A549 (cell line): Measurements from ENCODE around the gene HBG1. TPM values are rescaled to one million over a fixed set of nuclear protein-coding genes. Genes with fewer than 3 reads are reported as not detected.

Source experiments
- ATAC-seq, 2 experiments: fragments of 200-7000 bp in 1 of 2; fragments of >200 bp in 1 of 2; cut with Nextera tagmentation in 1 of 2; cut with Tn5 transposase in 1 of 2; 3 replicates each; pipeline versions ENCODE4 v1.8.0 to v1.9.1; 2018 to 2020; ENCODE audit warnings: mild to moderate bottlenecking in 1 of 2, moderate library complexity in 1 of 2
- CTCF ChIA-PET: fragments of 300-600 bp; sonication (Branson Sonifier 250); formaldehyde crosslinking; extraction: SDS; loops from one replicate; lab custom pipeline; 2021; ENCODE audit warnings: antibody characterized with exemption, inconsistent platforms; lab: Yijun Ruan, JAX
- POLR2A ChIA-PET: fragments of 350-600 bp; formaldehyde crosslinking; extraction: SDS; loops from one replicate; lab custom pipeline; 2021; ENCODE audit warnings: antibody characterized with exemption, inconsistent platforms; lab: Yijun Ruan, JAX
- DNase-seq, 2 experiments: peaks; one replicate each; pipeline versions ENCODE4 v3.0.0 to v3.0.0-alpha.2; 2011 to 2016; ENCODE audit warnings: low read depth in 1 of 2, low spot score in 1 of 2
- FAIRE-seq: peaks from 2 replicates; lab custom pipeline; 2011; peaks lifted over from hg19 to GRCh38; lab: Jason Lieb, UNC
- H3K27ac ChIP-seq, 2 experiments: fragments of >200 bp; sonication (Bioruptor Twin); formaldehyde crosslinking; 3 replicates each; pipeline ENCODE4 v1.5.1; 2016 to 2017
- H3K4me1 ChIP-seq: fragments of >200 bp; sonication (Bioruptor Twin); formaldehyde crosslinking; 3 replicates; pipeline ENCODE4 v1.6.1; 2016
- H3K4me2 ChIP-seq: fragments of >200 bp; sonication (Bioruptor Twin); formaldehyde crosslinking; 3 replicates; pipeline ENCODE4 v1.6.1; 2016
- H3K4me3 ChIP-seq: fragments of >200 bp; sonication (Bioruptor Twin); formaldehyde crosslinking; 3 replicates; pipeline ENCODE4 v1.5.1; 2016
- H3K9me3 ChIP-seq: fragments of >200 bp; sonication (Bioruptor Twin); formaldehyde crosslinking; 3 replicates; pipeline ENCODE4 v1.6.1; 2016
- ATOH8 ChIP-seq: fragments of 250-450 bp; sonication (Bioruptor Pico); IDR thresholded peaks from 2 replicates; pipeline ENCODE4 v1.5.0; 2020; ENCODE audit warnings: low read depth, mild to moderate bottlenecking, moderate library complexity
- CBX2 ChIP-seq: fragments of 200-600 bp; sonication (generic); IDR thresholded peaks from 2 replicates; pipeline ENCODE4 v1.6.1; 2016; ENCODE audit warnings: low read depth, mild to moderate bottlenecking, borderline replicate concordance
- CBX8 ChIP-seq: fragments of 200-600 bp; sonication (generic); IDR thresholded peaks from 2 replicates; pipeline ENCODE4 v1.6.1; 2016
- CHD2 ChIP-seq: fragments of 150-350 bp; IDR thresholded peaks from 2 replicates; pipeline ENCODE4 v1.6.1; 2014; ENCODE audit warnings: low read length; ENCODE audit not compliant: partially characterized antibody
- CTCF ChIP-seq: fragments of >200 bp; sonication (Bioruptor Twin); formaldehyde crosslinking; IDR thresholded peaks from 3 replicates; pipeline ENCODE4 v1.5.1; 2016
- EHMT2 ChIP-seq: fragments of 200-600 bp; sonication (generic); IDR thresholded peaks from 2 replicates; pipeline ENCODE4 v1.6.1; 2016; ENCODE audit warnings: antibody characterized with exemption, low read depth, mild to moderate bottlenecking, moderate library complexity
- EP300 ChIP-seq, 2 experiments: fragments of >200 bp; sonication (Bioruptor Twin); formaldehyde crosslinking; IDR thresholded peaks; 2 replicates in 1 of 2; 3 replicates in 1 of 2; pipeline ENCODE4 v1.6.1; 2016 to 2017
- FOSL2 ChIP-seq, 2 experiments: fragments of 450-650 bp in 1 of 2; fragments of >200 bp in 1 of 2; sonication (Bioruptor Twin) in 1 of 2; formaldehyde crosslinking; IDR thresholded peaks; 2 replicates each; pipeline versions ENCODE4 v1.5.0 to v1.6.1; 2016 to 2020; ENCODE audit warnings: mild to moderate bottlenecking in 1 of 2, moderate library complexity in 1 of 2
- HOXB5 ChIP-seq: fragments of 250-450 bp; sonication (Bioruptor Pico); IDR thresholded peaks from 2 replicates; pipeline ENCODE4 v1.5.0; 2020; ENCODE audit warnings: mild to moderate bottlenecking, moderate library complexity
- NPAS2 ChIP-seq: fragments of 250-450 bp; sonication (Bioruptor Pico); IDR thresholded peaks from 2 replicates; pipeline ENCODE4 v1.8.0; 2022; ENCODE audit warnings: mild to moderate bottlenecking, moderate library complexity, borderline replicate concordance
- POLR2AphosphoS2 ChIP-seq: conservative IDR thresholded peaks from 2 replicates; pipeline ENCODE4 v1.6.1; 2012; ENCODE audit warnings: low read length, improper control_type of control experiment, inconsistent platforms
- RCOR1 ChIP-seq: fragments of 150-350 bp; IDR thresholded peaks from 2 replicates; pipeline ENCODE4 v1.6.1; 2014; ENCODE audit warnings: antibody characterized with exemption, low read length, low read depth
- REST ChIP-seq: fragments of 200-600 bp; sonication (generic); IDR thresholded peaks from 2 replicates; pipeline ENCODE4 v1.6.1; 2016; ENCODE audit warnings: antibody characterized with exemption, mild to moderate bottlenecking, moderate library complexity
- RFX5 ChIP-seq: fragments of 450-650 bp; IDR thresholded peaks from 2 replicates; pipeline ENCODE4 v1.7.1; 2014; ENCODE audit warnings: antibody characterized with exemption, mild to moderate bottlenecking, moderate library complexity
- RNF2 ChIP-seq: fragments of 200-600 bp; sonication (generic); IDR thresholded peaks from 2 replicates; pipeline ENCODE4 v1.6.1; 2016; ENCODE audit warnings: low read depth, mild to moderate bottlenecking, antibody characterized with exemption, moderate library complexity, borderline replicate concordance
- TP53 ChIP-seq: fragments of 250-450 bp; sonication (Bioruptor Pico); IDR thresholded peaks from 2 replicates; pipeline ENCODE4 v1.5.0; 2021; ENCODE audit warnings: mild to moderate bottlenecking, moderate library complexity
- USF2 ChIP-seq: fragments of 450-650 bp; IDR thresholded peaks from 2 replicates; pipeline ENCODE4 v1.6.1; 2014; ENCODE audit warnings: antibody characterized with exemption
- ZSCAN20 ChIP-seq: fragments of 250-450 bp; sonication (Bioruptor Pico); IDR thresholded peaks from 2 replicates; pipeline ENCODE4 v1.8.0; 2022; ENCODE audit warnings: mild to moderate bottlenecking, moderate library complexity
- WGBS: methylation state at CpG from one replicate; pipeline ENCODE4 v1.1.6; 2017; ENCODE audit errors: missing lambda C conversion rate; 5-methylcytosine and 5-hydroxymethylcytosine counted together
- polyA plus RNA-seq, 4 experiments: library from polyadenylated mRNA; depleted of rRNA in 3 of 4; stranded (reverse); fragments of >200 nt; fragmentation: RNase III in 1 of 4; extraction: RNeasy Plus Mini Kit Qiagen cat#74134 plus additional on column Dnase treatment in 1 of 4; gene quantifications; 2 replicates in 3 of 4; 3 replicates in 1 of 4; pipeline ENCODE4 v1.2.3, GENCODE V29; 2011 to 2017

Gene HBG1
- polyA plus RNA-seq, 2 of the 4 experiments (the other 2 are of a cell fraction), result not detected

- FAIRE-seq (no peak), DNase-seq (no peak), ATAC-seq (no peak)
- no peak overlapping the region for H3K4me2 ChIP-seq
- ChIA-PET POLR2A (no interaction called here), CTCF (no interaction called here)
- no peak for TF ChIP-seq CTCF
- no peak for TF ChIP-seq FOSL2 (IDR thresholded peaks at IDR 0.05)
- TF ChIP-seq FOSL2 (CRISPR knock-in tag; IDR thresholded peaks at IDR 0.05), result no peak
- no peak overlapping the region for H3K27ac ChIP-seq
- H3K9me3 ChIP-seq, result no peaks in the 10 kb centered on the region
- no peaks in the 10 kb centered on the region for H3K4me1 ChIP-seq
- 3% methylated on average over 1 of the region's 1 CpG for WGBS
- H3K4me3 ChIP-seq, result no peak overlapping the region
Observed at GRCh38 chr11:5227681-5228080, 22.0 kb downstream of the HBG1 start.

GRCh38 chr11:5226732-5227310 lies 22.8 kb downstream of the HBG1 start, which contains the start of gene HBB:
Gene HBB (minus strand): TSS chr11:5227071. CDS start chr11:5227021, 50 bp downstream.
- DNase-seq (no peak), FAIRE-seq (no peak), ATAC-seq (no peak)
- WGBS, result 24% methylated on average over 3 of the region's 3 CpGs
- TF ChIP-seq RNF2 (no peak), TP53 (no peak), ATOH8 (CRISPR knock-in tag) (no peak), HOXB5 (CRISPR knock-in tag) (no peak), USF2 (no peak), POLR2AphosphoS2 (no peak), EP300 (IDR thresholded peaks at IDR 0.05) (no peak), RCOR1 (no peak), CBX2 (no peak), EHMT2 (no peak), CTCF (no peak), CHD2 (no peak), RFX5 (no peak), FOSL2 (IDR thresholded peaks at IDR 0.05) (no peak), FOSL2 (CRISPR knock-in tag; IDR thresholded peaks at IDR 0.05) (no peak), CBX8 (no peak), NPAS2 (no peak), ZSCAN20 (CRISPR knock-in tag) (no peak), REST (no peak)
- no peak within 1 kb of the TSS for H3K4me2 ChIP-seq
- CTCF ChIA-PET, result interaction anchor here (0.6 kb wide), 1 partner anchor 461 kb away, joined by 4 read pairs; no protein-coding TSS in a partner anchor
- no peaks in the 10 kb centered on the region for H3K9me3 ChIP-seq
- POLR2A ChIA-PET, result no interaction called here
- no peak within 1 kb of the TSS for H3K4me3 ChIP-seq
- no peaks in the 10 kb centered on the region for H3K4me1 ChIP-seq
- no peak within 1 kb of the TSS for H3K27ac ChIP-seq
